Measurements from ENCODE around the gene KANK3.

Gene KANK3

GRCh38 chr19:8371011-8371804 lies 28.1 kb upstream of the KANK3 start:
- TF ChIP-seq TAF1 (IDR thresholded peaks at IDR 0.05; ENCODE audit: borderline replicate concordance, insufficient read depth, low read length): no peak
- TF ChIP-seq FOXP2 (optimal IDR thresholded peaks at IDR 0.05; ENCODE audit: borderline replicate concordance, extremely low read depth, extremely low read length, insufficient read depth): no peak
- TF ChIP-seq POLR2AphosphoS5 (IDR thresholded peaks at IDR 0.05; ENCODE audit: low read depth, low read length): no peak
- no peak for TF ChIP-seq REST (IDR thresholded peaks at IDR 0.05; ENCODE audit: insufficient read depth in 1 of 2, low read depth in 2 of 2, low read length in 2 of 2)
- TF ChIP-seq SIN3A (IDR thresholded peaks at IDR 0.05; ENCODE audit: borderline replicate concordance, insufficient read depth, low read length): no peak

- no peak for TF ChIP-seq REST (IDR thresholded peaks at IDR 0.05; ENCODE audit: insufficient read depth in 1 of 2, low read depth in 2 of 2, low read length in 2 of 2)
- TF ChIP-seq SIN3A (IDR thresholded peaks at IDR 0.05; ENCODE audit: borderline replicate concordance, insufficient read depth, low read length): no peak
- no peak for TF ChIP-seq FOXP2 (optimal IDR thresholded peaks at IDR 0.05; ENCODE audit: borderline replicate concordance, extremely low read depth, extremely low read length, insufficient read depth)
- no peak for TF ChIP-seq POLR2AphosphoS5 (IDR thresholded peaks at IDR 0.05; ENCODE audit: low read depth, low read length)
- TF ChIP-seq TAF1 (IDR thresholded peaks at IDR 0.05; ENCODE audit: borderline replicate concordance, insufficient read depth, low read length): no peak
Observed at GRCh38 chr19:8370176-8371010, 27.3 kb upstream of the KANK3 start.

- TF ChIP-seq REST (IDR thresholded peaks at IDR 0.05; ENCODE audit: insufficient read depth in 1 of 2, low read depth in 2 of 2, low read length in 2 of 2): peak in 1 of 2 experiments; percentile 54; a peak in 1 of 4 replicates
- peak; percentile 18; the same call in 1 of the 2 replicates for TF ChIP-seq TAF1 (IDR thresholded peaks at IDR 0.05; ENCODE audit: borderline replicate concordance, insufficient read depth, low read length)
- no peak for TF ChIP-seq SIN3A (IDR thresholded peaks at IDR 0.05; ENCODE audit: borderline replicate concordance, insufficient read depth, low read length)
- peak; percentile 53 for TF ChIP-seq FOXP2 (optimal IDR thresholded peaks at IDR 0.05; ENCODE audit: borderline replicate concordance, extremely low read depth, extremely low read length, insufficient read depth)
- TF ChIP-seq POLR2AphosphoS5 (IDR thresholded peaks at IDR 0.05; ENCODE audit: low read depth, low read length): 0 out of 2 replicates have a peak, but pooled peaks have one; percentile 32
Observed at GRCh38 chr19:8367327-8368001, 24.4 kb upstream of the KANK3 start.

- no peak for TF ChIP-seq POLR2AphosphoS5 (IDR thresholded peaks at IDR 0.05; ENCODE audit: low read depth, low read length)
- no peak for TF ChIP-seq TAF1 (IDR thresholded peaks at IDR 0.05; ENCODE audit: borderline replicate concordance, insufficient read depth, low read length)
- TF ChIP-seq SIN3A (IDR thresholded peaks at IDR 0.05; ENCODE audit: borderline replicate concordance, insufficient read depth, low read length): no peak
- TF ChIP-seq FOXP2 (optimal IDR thresholded peaks at IDR 0.05; ENCODE audit: borderline replicate concordance, extremely low read depth, extremely low read length, insufficient read depth): no peak
- TF ChIP-seq REST (IDR thresholded peaks at IDR 0.05; ENCODE audit: insufficient read depth in 1 of 2, low read depth in 2 of 2, low read length in 2 of 2): no peak
Observed at GRCh38 chr19:8366961-8367326, 23.9 kb upstream of the KANK3 start.
